Ectodermal cell (in vitro differentiated cells): ENCODE results near the gene CCL26.

ENCODE experiments used
- H3K27ac ChIP-seq: 2 replicates; pipeline ENCODE4 v1.7.0; 2013; ENCODE audit warnings: mild to moderate bottlenecking, low read depth, low read length; ENCODE audit not compliant: insufficient read depth, poor library complexity, severe bottlenecking
- H3K27me3 ChIP-seq: 2 replicates; pipeline ENCODE4 v1.7.0; 2013; ENCODE audit warnings: mild to moderate bottlenecking, low read length; ENCODE audit not compliant: insufficient read depth, control insufficient read depth, poor library complexity, severe bottlenecking
- H3K36me3 ChIP-seq: one replicate; pipeline ENCODE4 v1.7.0; 2013; ENCODE audit warnings: low read length; ENCODE audit not compliant: control insufficient read depth, insufficient read depth
- H3K4me1 ChIP-seq: one replicate; pipeline ENCODE4 v1.7.0; 2013; ENCODE audit warnings: low read length; ENCODE audit not compliant: control insufficient read depth, insufficient read depth
- H3K4me3 ChIP-seq: 2 replicates; pipeline ENCODE4 v1.7.0; 2013; ENCODE audit warnings: low read depth, low read length, control low read depth; ENCODE audit not compliant: insufficient read depth
- H3K9me3 ChIP-seq: 2 replicates; pipeline ENCODE4 v1.7.0; 2013; ENCODE audit warnings: mild to moderate bottlenecking, low read length, moderate library complexity; ENCODE audit not compliant: control insufficient read depth
- WGBS, 2 experiments: methylation state at CpG; one replicate each; pipeline ENCODE4 v1.1.7; 2013; ENCODE audit warnings: missing lambda C conversion rate in 2 of 2; 5-methylcytosine and 5-hydroxymethylcytosine counted together

The CCL26 gene

DNA sequence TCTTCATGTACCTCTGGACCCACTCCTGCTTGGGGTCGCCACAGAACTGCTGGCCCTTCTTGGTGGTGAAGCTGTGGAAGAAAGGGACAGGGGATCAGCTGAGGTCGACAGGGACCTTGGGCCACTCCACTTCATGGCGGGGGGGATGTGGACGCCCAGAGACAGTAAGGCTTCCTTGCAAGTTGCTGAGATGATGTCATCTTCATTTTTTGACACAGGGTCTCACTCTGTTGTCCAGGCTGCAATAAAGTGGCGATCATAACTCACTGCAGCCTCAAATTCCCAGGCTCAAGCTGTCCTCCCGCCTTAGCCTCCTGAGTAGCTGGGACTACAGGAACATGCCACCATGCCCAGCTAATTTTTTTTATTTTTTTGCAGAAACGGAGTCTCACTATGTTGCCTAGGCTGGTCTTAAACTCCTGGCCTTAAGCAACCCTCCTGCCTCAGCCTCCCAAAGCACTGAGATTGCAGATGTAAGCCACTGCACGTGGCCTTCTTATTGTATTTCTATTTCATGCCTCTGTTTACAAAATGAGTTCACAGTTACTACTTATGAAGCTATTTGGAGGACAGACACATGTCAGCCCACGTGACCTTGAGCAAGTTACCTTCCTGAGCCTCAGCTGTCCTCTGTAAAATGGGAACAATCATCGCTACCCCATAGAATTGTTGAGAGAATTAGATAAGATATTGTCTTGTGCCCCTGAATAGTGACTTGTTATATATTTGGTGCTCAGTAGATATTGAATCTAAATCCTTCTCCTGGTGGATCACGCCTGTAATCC is 40.1 kb upstream of the CCL26 start:
- Histone ChIP-seq H3K4me1 (no peaks in the 10 kb centered on the region), H3K27me3 (no peaks in the 10 kb centered on the region), H3K36me3 (no peaks in the 10 kb centered on the region), H3K9me3 (no peaks in the 10 kb centered on the region), H3K27ac (no peak overlapping the region), H3K4me3 (no peak overlapping the region)
- WGBS, 2 experiments = 88 to 91% methylated on average over 11 of the region's 11 CpGs

- Histone ChIP-seq H3K27ac (no peak overlapping the region), H3K27me3 (no peaks in the 10 kb centered on the region), H3K4me1 (no peaks in the 10 kb centered on the region), H3K36me3 (no peaks in the 10 kb centered on the region), H3K9me3 (no peaks in the 10 kb centered on the region), H3K4me3 (no peak overlapping the region)
- 80 to 81% methylated on average over 6 of the region's 6 CpGs for WGBS, 2 experiments
Measured at GRCh38 chr7:75809396-75809795, 37.4 kb upstream of the CCL26 start.

- no peaks in the 10 kb centered on the region for H3K36me3 ChIP-seq
- no peaks in the 10 kb centered on the region for H3K27me3 ChIP-seq
- no peak overlapping the region for H3K4me3 ChIP-seq
- no peaks in the 10 kb centered on the region for H3K4me1 ChIP-seq
- H3K9me3 ChIP-seq = no peaks in the 10 kb centered on the region
- 84 to 86% methylated on average over 6 of the region's 6 CpGs for WGBS, 2 experiments
- H3K27ac ChIP-seq = no peak overlapping the region
Measured at GRCh38 chr7:75808106-75808505, 36.1 kb upstream of the CCL26 start.

- Histone ChIP-seq H3K27ac (no peak overlapping the region), H3K9me3 (no peaks in the 10 kb centered on the region), H3K36me3 (no peaks in the 10 kb centered on the region), H3K4me3 (no peak overlapping the region), H3K27me3 (no peaks in the 10 kb centered on the region), H3K4me1 (no peaks in the 10 kb centered on the region)
- WGBS, 2 experiments = 81 to 87% methylated on average over 9 of the region's 9 CpGs
Measured at GRCh38 chr7:75807452-75807851, 35.4 kb upstream of the CCL26 start.

- Histone ChIP-seq H3K4me3 (no peak overlapping the region), H3K4me1 (no peaks in the 10 kb centered on the region), H3K27me3 (no peaks in the 10 kb centered on the region), H3K27ac (no peak overlapping the region), H3K36me3 (no peaks in the 10 kb centered on the region), H3K9me3 (no peaks in the 10 kb centered on the region)
- 94 to 95% methylated on average over 4 of the region's 4 CpGs for WGBS, 2 experiments
Measured at GRCh38 chr7:75806560-75807307, 34.7 kb upstream of the CCL26 start.

- H3K9me3 ChIP-seq = no peaks in the 10 kb centered on the region
- H3K36me3 ChIP-seq = no peaks in the 10 kb centered on the region
- 72 to 74% methylated on average over 5 of the region's 5 CpGs for WGBS, 2 experiments
- no peak overlapping the region for H3K27ac ChIP-seq
- H3K4me1 ChIP-seq = no peaks in the 10 kb centered on the region
- no peaks in the 10 kb centered on the region for H3K27me3 ChIP-seq
- no peak overlapping the region for H3K4me3 ChIP-seq
Measured at GRCh38 chr7:75804705-75805104, 32.7 kb upstream of the CCL26 start.

GRCh38 chr7:75804004-75804403 is 32.0 kb upstream of the CCL26 start:
- H3K4me1 ChIP-seq = no peaks in the 10 kb centered on the region
- H3K9me3 ChIP-seq = no peaks in the 10 kb centered on the region
- H3K27ac ChIP-seq = no peak overlapping the region
- 77 to 100% methylated on average over 2 of the region's 2 CpGs for WGBS, 2 experiments
- H3K36me3 ChIP-seq = no peaks in the 10 kb centered on the region
- H3K27me3 ChIP-seq = no peaks in the 10 kb centered on the region
- H3K4me3 ChIP-seq = no peak overlapping the region

- Histone ChIP-seq H3K4me3 (no peak overlapping the region), H3K27ac (no peak overlapping the region), H3K9me3 (no peaks in the 10 kb centered on the region), H3K27me3 (no peaks in the 10 kb centered on the region), H3K36me3 (no peaks in the 10 kb centered on the region), H3K4me1 (no peaks in the 10 kb centered on the region)
- 95 to 98% methylated on average over 4 to 5 of the region's 5 CpGs for WGBS, 2 experiments
Measured at GRCh38 chr7:75802552-75802821, 30.5 kb upstream of the CCL26 start.

DNA sequence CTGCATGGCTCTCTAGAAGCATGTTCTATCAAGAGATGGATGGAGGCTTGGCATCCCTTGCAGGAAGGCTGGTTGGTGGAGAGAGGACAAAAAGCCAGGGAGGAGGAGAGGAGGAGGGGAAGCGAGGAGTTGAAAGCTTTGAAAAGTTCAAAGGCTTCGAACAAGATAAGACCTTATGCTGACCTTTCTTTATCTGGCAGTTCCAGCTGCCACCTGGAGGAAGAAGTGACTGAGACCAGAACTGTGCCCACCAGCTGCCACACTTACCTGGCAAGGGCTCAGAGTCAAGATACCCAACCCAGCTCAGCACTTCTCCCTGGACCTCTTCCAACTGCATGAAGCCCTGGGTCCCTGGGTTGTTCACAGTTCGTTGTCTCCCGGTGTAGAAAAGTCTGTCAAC is 26.8 kb upstream of the CCL26 start:
- Histone ChIP-seq H3K27ac (no peak overlapping the region), H3K9me3 (no peaks in the 10 kb centered on the region), H3K27me3 (no peaks in the 10 kb centered on the region), H3K36me3 (no peaks in the 10 kb centered on the region), H3K4me3 (no peak overlapping the region), H3K4me1 (no peaks in the 10 kb centered on the region)
- WGBS, 2 experiments = 92 to 93% methylated on average over 4 of the region's 4 CpGs

DNA sequence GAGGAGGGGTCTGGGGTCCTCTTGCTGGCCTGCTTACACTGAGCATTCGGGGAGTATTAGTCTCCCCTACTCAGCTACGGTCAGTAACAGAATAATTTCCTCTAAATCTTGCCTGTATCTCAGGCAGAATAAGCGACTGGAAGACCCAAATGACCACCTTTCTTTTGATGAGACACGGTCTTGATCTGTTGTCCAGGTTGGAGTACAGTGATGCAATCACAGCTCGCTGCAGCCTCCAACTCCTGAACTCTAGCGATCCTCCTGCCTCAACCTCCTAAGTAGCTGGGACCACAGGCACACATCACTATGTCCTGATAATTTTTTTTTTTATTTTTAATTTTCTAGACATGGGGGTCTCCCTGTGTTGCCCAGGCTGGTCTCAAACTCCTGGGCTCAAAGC is 24.4 kb upstream of the CCL26 start:
- H3K9me3 ChIP-seq = no peaks in the 10 kb centered on the region
- no peaks in the 10 kb centered on the region for H3K36me3 ChIP-seq
- 92 to 93% methylated on average over 6 of the region's 6 CpGs for WGBS, 2 experiments
- H3K27ac ChIP-seq = no peak overlapping the region
- H3K4me3 ChIP-seq = no peak overlapping the region
- H3K27me3 ChIP-seq = no peaks in the 10 kb centered on the region
- H3K4me1 ChIP-seq = no peaks in the 10 kb centered on the region
